ENCODE results near the gene PPP1R13B.
A peak's percentile ranks its signal among the peaks of the same experiment; 100 is the strongest.

The PPP1R13B gene

GRCh38 chr14:103743691-103744090, 103.7 kb downstream of the PPP1R13B start:
- H3K27ac ChIP-seq, result no peak overlapping the region
- POLR2A ChIA-PET (ENCODE audit: low non-redundant PET), result no interaction called here

DNA sequence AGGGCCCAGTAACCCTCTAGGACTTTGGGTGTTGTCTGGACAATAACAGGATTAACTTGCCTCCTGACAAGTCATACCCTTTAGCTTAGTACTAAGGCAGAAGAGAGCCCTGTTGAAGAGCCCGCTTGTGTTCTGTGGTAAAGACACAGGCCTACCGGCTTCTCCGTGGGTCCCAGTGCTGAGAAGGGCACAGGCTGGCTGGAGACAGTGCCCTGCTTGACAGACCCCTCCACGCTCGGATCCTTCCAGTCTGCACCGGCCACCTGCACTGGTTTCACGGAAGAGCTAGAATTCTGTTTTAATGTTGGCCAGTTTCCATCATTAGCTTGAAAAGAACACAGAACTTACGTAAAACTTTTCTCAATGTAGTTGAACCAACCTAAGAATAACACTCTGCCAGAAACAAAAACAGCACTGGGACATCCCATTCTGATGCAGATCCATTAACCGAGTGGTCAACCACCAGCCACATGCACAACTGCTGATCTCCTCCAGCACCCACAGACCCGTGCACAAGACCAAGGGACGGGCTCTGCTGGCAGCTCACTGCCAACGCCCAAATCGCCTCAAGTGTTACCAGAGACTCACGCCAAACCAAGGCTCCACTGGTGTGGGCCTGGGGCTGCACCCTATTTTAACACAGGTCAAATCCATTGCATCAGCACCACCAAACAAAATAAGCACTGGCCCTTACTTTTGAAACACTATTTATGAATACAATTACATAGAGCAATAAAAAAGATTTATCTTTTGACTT, 104.7 kb downstream of the PPP1R13B start:
- no peak overlapping the region for H3K27ac ChIP-seq
- POLR2A ChIA-PET (ENCODE audit: low non-redundant PET), result no interaction called here
- TF ChIP-seq CTCF (conservative IDR thresholded peaks at IDR 0.05; ENCODE audit: low read depth), result no peak
- CTCF ChIA-PET, result no interaction called here
- no peak for DNase-seq (ENCODE audit: low spot score)

More at GRCh38 chr14:103743691-103744090, 103.7 kb downstream of the PPP1R13B start:
- no peak for TF ChIP-seq CTCF (conservative IDR thresholded peaks at IDR 0.05; ENCODE audit: low read depth)
- DNase-seq (ENCODE audit: low spot score), result no peak
- CTCF ChIA-PET, result no interaction called here

GRCh38 chr14:103741876-103742275, 105.5 kb downstream of the PPP1R13B start:
- CTCF ChIA-PET, result no interaction called here

DNA sequence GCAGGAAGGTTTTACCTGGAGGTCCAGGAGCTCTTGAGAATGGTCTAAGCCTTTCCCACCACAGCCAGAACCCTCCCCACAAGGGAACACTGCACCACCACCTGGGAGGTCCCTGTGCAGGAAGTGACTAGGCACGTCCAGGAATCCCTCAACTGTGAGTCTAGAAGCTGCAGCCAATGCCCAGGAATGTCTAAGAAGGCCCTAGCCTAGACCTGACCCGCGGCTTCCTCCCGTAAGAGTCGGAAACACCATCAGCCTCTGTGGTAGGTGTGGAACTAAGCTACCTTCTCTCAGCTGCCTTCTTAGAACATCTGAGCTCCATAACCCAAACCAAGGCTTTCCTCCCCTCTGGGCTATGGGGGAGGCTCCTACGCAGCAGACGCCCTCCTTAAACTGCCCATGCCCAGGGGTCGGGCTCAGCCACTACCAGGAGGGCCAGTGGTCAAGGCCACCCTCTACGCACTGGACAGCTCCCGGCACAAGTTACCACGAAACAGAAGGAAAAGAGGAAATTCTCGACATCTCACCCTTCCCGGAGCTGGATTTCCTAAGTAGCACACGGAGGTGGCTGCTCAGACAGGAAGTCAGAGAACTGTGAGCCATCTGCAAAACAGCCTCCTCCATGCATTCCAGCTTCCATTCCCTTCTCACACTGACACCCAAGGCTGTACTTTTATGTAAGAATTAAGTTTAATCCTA, 106.2 kb downstream of the PPP1R13B start:
- POLR2A ChIA-PET (ENCODE audit: low non-redundant PET), result no interaction called here
- no peak for DNase-seq (ENCODE audit: low spot score)

More at GRCh38 chr14:103741876-103742275, 105.5 kb downstream of the PPP1R13B start:
- H3K27ac ChIP-seq, result no peak overlapping the region
- no peak for DNase-seq (ENCODE audit: low spot score)
- no peak for TF ChIP-seq CTCF (conservative IDR thresholded peaks at IDR 0.05; ENCODE audit: low read depth)
- POLR2A ChIA-PET (ENCODE audit: low non-redundant PET), result no interaction called here

DNA sequence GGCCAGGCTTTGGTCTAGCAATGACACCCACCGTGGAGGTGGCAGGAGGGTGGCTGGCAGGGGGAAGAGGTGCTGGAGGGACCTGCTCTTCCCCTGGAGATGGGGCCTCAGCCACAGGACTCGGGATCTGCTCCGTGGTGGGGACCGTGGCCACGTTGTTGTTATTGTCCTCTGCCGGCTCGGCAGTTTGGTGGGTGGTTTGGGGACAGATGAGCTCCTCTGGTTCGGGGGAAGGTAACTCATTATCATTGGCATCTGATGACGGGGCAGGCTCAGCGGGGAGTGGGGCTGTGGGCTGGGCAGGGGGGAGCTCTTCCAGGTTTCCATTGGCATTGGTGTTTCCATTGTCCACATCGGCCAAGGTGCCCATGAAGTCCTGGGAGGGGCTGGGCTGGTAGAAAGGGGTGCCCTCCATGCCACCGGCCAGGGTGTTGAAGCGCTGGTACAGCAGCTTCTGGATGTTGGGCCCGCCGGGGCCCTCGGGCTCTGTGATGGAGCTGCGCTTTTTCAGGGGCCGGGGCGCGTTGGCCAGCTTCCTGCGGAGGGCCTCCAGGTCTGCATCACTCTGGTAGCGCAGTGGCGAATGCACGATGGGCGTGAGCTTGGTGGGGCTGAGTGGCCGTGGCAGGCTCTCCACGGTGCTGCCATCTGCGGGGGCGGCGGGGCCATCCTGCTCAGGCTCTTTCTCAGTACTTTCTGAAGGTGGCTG, 107.4 kb downstream of the PPP1R13B start:
- no peak overlapping the region for H3K27ac ChIP-seq
- DNase-seq (ENCODE audit: low spot score), result no peak
- TF ChIP-seq CTCF (conservative IDR thresholded peaks at IDR 0.05; ENCODE audit: low read depth), result no peak
- ChIA-PET CTCF (interaction anchor here (0.6 kb wide), 1 partner anchor 9 kb away, joined by 3 read pairs; no protein-coding TSS in a partner anchor), POLR2A (ENCODE audit: low non-redundant PET) (no interaction called here)

More for the DNA sequence above, 106.2 kb downstream of the PPP1R13B start:
- TF ChIP-seq CTCF (conservative IDR thresholded peaks at IDR 0.05; ENCODE audit: low read depth), result no peak
- peak overlapping the region; percentile 11; the same call in 1 of the 2 replicates for H3K27ac ChIP-seq
- CTCF ChIA-PET, result interaction anchor here (0.7 kb wide), 2 partner anchors 67 to 169 kb away, joined by 3 to 5 read pairs; no protein-coding TSS in a partner anchor

- POLR2A ChIA-PET (ENCODE audit: low non-redundant PET), result no interaction called here
- DNase-seq (ENCODE audit: low spot score), result no peak
- CTCF ChIA-PET, result no interaction called here
- no peak for TF ChIP-seq CTCF (conservative IDR thresholded peaks at IDR 0.05; ENCODE audit: low read depth)
- no peak overlapping the region for H3K27ac ChIP-seq
These were observed 107.9 kb downstream of the PPP1R13B start for GRCh38 chr14:103739466-103739792.
